Psoas muscle (tissue), 8 donors: Measurements from ENCODE around the gene TADA2B. TPM values are rescaled to one million over a fixed set of nuclear protein-coding genes. Genes with fewer than 3 reads are reported as not detected.

Experiments
- ATAC-seq, 4 donors: fragments of 200-7000 bp; cut with Tn5 transposase; one replicate each; pipeline ENCODE4 v1.9.1; 2020; ENCODE audit warnings: moderate library complexity in 3 of 4, mild to moderate bottlenecking in 2 of 4
- DNase-seq, 2 donors: peaks; one replicate each; pipeline ENCODE4 v3.0.0-alpha.2; 2020
- H3K27ac ChIP-seq: fragments of 200-600 bp; one replicate; pipeline ENCODE4 v1.8.0; 2022
- H3K27me3 ChIP-seq, 3 donors: fragments of 200-600 bp in 1 of 3; one replicate each; pipeline versions ENCODE4 v1.6.1 to v1.8.0; 2013 to 2022; ENCODE audit warnings: low read length in 2 of 3, mild to moderate bottlenecking in 2 of 3, moderate library complexity in 1 of 3; ENCODE audit not compliant: insufficient read depth in 3 of 3
- H3K36me3 ChIP-seq, 2 donors: fragments of 200-600 bp in 1 of 2; one replicate each; pipeline versions ENCODE4 v1.6.1 to v1.8.0; 2013 to 2022; ENCODE audit warnings: low read depth in 1 of 2, mild to moderate bottlenecking in 1 of 2, moderate library complexity in 1 of 2; ENCODE audit not compliant: insufficient read depth in 1 of 2
- H3K4me1 ChIP-seq: fragments of 200-600 bp; one replicate; pipeline ENCODE4 v1.8.0; 2022
- H3K4me3 ChIP-seq: fragments of 200-600 bp; one replicate; pipeline ENCODE4 v1.8.0; 2022; ENCODE audit warnings: mild to moderate bottlenecking
- H3K9me3 ChIP-seq: fragments of 200-600 bp; one replicate; pipeline ENCODE4 v1.8.0; 2022
- CTCF ChIP-seq: fragments of 200-600 bp; IDR thresholded peaks from one replicate; pipeline ENCODE4 v1.8.0; 2022; ENCODE audit warnings: antibody characterized with exemption
- WGBS, 3 donors: extraction: QIAGEN DNeasy Blood & Tissue Kit; methylation state at CpG; one replicate each; pipeline versions ENCODE4 v1.1.6 to v1.1.7; 2013; 5-methylcytosine and 5-hydroxymethylcytosine counted together
- intact Hi-C, 2 donors: fragments of 100-400 bp; cut with DNase I; formaldehyde crosslinking; loops; one replicate each; pipeline versions ENCODE4 v1.11.0 to v1.14.2; 2022
- polyA plus RNA-seq, 3 donors: library from polyadenylated mRNA; stranded (reverse); fragments of 200-250 nt; gene quantifications; one replicate each; pipeline ENCODE4 v1.2.3, GENCODE V29; 2013
- total RNA-seq, 4 donors: library from RNA; stranded (reverse); fragmentation: NEBNext Ultra II Directional in 2 of 4; extraction: Animal tissue kit (Norgen Biotek cat#: 25700) in 2 of 4; gene quantifications; one replicate each; pipeline versions ENCODE4 v1.2.1 to v1.2.4, GENCODE V29; 2021 to 2023
- donor health status: healthy with polysubstance abuse.
- donor health status: DM: no; HTN: no; CAD: no; lungs with moderate emphysema.
- donor health status: Bipolar disorder and iron deficiency.
- donor health status: healthy.
- donor health status: DM: yes; HTN: yes; CAD: no.
- donor health status: DM: no; HTN: no; CAD: no.
- donor health status: DM: no; HTN: no; CAD: no.
- donor health status: DM: yes; HTN: yes; CAD: no.

Gene TADA2B
- total and polyA plus RNA-seq, 7 donors, result 21.0 to 70.3 (median 47.0) TPM

- H3K36me3 ChIP-seq, result peaks cover 0 to 84% of the 10 kb centered on the region in 2 donors
- intact Hi-C loops, result no loop called here
- 95 to 98% (median 96%) methylated on average over 2 of the region's 2 CpGs for WGBS, 3 donors
- no peak overlapping the region for H3K27ac ChIP-seq
- no peaks in the 10 kb centered on the region for H3K27me3 ChIP-seq
- no peak for TF ChIP-seq CTCF
- ATAC-seq (no peak), DNase-seq (no peak)
- no peak overlapping the region for H3K4me3 ChIP-seq
- H3K9me3 ChIP-seq, result no peaks in the 10 kb centered on the region
- no peaks in the 10 kb centered on the region for H3K4me1 ChIP-seq
These were observed 22.9 kb upstream of the TADA2B start for GRCh38 chr4:7020290-7020689.

- DNase-seq, result no peak
- no peak for TF ChIP-seq CTCF
- WGBS, 3 donors, result 91 to 95% (median 93%) methylated on average over 11 of the region's 11 CpGs
- Histone ChIP-seq H3K4me3 (no peak overlapping the region), H3K27ac (no peak overlapping the region), H3K27me3 (no peaks in the 10 kb centered on the region), H3K4me1 (no peaks in the 10 kb centered on the region), H3K9me3 (no peaks in the 10 kb centered on the region), H3K36me3 (peaks cover 0 to 84% of the 10 kb centered on the region in 2 donors)
- intact Hi-C loops, result no loop called here
- no peak for ATAC-seq
These were observed 22.3 kb upstream of the TADA2B start for GRCh38 chr4:7020856-7021255.

- Histone ChIP-seq H3K9me3 (no peaks in the 10 kb centered on the region), H3K27me3 (no peaks in the 10 kb centered on the region), H3K4me3 (no peak overlapping the region), H3K36me3 (peaks cover 0 to 84% of the 10 kb centered on the region in 2 donors), H3K27ac (no peak overlapping the region), H3K4me1 (no peaks in the 10 kb centered on the region)
- DNase-seq (no peak), ATAC-seq (no peak)
- intact Hi-C loops, result no loop called here
- 77 to 79% (median 77%) methylated on average over 5 of the region's 5 CpGs for WGBS, 3 donors
- TF ChIP-seq CTCF, result no peak
These were observed 21.8 kb upstream of the TADA2B start for GRCh38 chr4:7021355-7021754.

- intact Hi-C loops, result no loop called here
- H3K36me3 ChIP-seq, result peaks cover 0 to 83% of the 10 kb centered on the region in 2 donors
- no peaks in the 10 kb centered on the region for H3K27me3 ChIP-seq
- no peaks in the 10 kb centered on the region for H3K4me1 ChIP-seq
- no peak overlapping the region for H3K27ac ChIP-seq
- DNase-seq, result peak in 1 of 2 donors; percentile 9
- no peak for TF ChIP-seq CTCF
- peak; percentile 45 to 82 (median 56) for ATAC-seq
- no peak overlapping the region for H3K4me3 ChIP-seq
- no peaks in the 10 kb centered on the region for H3K9me3 ChIP-seq
- 75 to 85% (median 84%) methylated on average over 13 of the region's 13 CpGs for WGBS, 3 donors
These were observed 21.1 kb upstream of the TADA2B start for GRCh38 chr4:7021930-7022664.

GRCh38 chr4:7023486-7023885, 19.7 kb upstream of the TADA2B start:
- H3K4me3 ChIP-seq, result no peak overlapping the region
- no peak for TF ChIP-seq CTCF
- DNase-seq, result peak in 1 of 2 donors; percentile 34
- no peak overlapping the region for H3K27ac ChIP-seq
- intact Hi-C loops, result no loop called here
- no peaks in the 10 kb centered on the region for H3K9me3 ChIP-seq
- H3K4me1 ChIP-seq, result no peaks in the 10 kb centered on the region
- no peak for ATAC-seq
- WGBS, 3 donors, result 89 to 93% (median 93%) methylated on average over 16 of the region's 16 CpGs
- peaks cover 0 to 72% of the 10 kb centered on the region in 2 donors for H3K36me3 ChIP-seq
- H3K27me3 ChIP-seq, result no peaks in the 10 kb centered on the region
